ENCODE data around the gene DEFB124.

The DEFB124 gene

GRCh38 chr20:31415653-31416052 is 59.3 kb downstream of the DEFB124 start:
- DNase-seq, result no peak

All from CD4-positive, alpha-beta T cell treated with Interleukin-1 beta for 1 hour (primary cell).